OCI-LY1 (cell line): Measurements from ENCODE around the gene ADTRP.

Experiments
- EZH2 ChIP-seq: fragments of 200-600 bp; sonication (generic), shearing (Covaris generic); IDR thresholded peaks from 2 replicates; pipeline ENCODE4 v1.8.0; 2017; ENCODE audit warnings: borderline replicate concordance, mixed run types, mild to moderate bottlenecking, antibody characterized with exemption, low read length, moderate library complexity, mixed read lengths
- TF ChIP-seq, protein P1 (sequence below): fragments of 200-600 bp; sonication (generic), shearing (Covaris generic); IDR thresholded peaks from 2 replicates; pipeline ENCODE4 v1.5.1; 2017; ENCODE audit warnings: mild to moderate bottlenecking, antibody characterized with exemption, low read length, moderate library complexity, mixed read lengths

DNA sequence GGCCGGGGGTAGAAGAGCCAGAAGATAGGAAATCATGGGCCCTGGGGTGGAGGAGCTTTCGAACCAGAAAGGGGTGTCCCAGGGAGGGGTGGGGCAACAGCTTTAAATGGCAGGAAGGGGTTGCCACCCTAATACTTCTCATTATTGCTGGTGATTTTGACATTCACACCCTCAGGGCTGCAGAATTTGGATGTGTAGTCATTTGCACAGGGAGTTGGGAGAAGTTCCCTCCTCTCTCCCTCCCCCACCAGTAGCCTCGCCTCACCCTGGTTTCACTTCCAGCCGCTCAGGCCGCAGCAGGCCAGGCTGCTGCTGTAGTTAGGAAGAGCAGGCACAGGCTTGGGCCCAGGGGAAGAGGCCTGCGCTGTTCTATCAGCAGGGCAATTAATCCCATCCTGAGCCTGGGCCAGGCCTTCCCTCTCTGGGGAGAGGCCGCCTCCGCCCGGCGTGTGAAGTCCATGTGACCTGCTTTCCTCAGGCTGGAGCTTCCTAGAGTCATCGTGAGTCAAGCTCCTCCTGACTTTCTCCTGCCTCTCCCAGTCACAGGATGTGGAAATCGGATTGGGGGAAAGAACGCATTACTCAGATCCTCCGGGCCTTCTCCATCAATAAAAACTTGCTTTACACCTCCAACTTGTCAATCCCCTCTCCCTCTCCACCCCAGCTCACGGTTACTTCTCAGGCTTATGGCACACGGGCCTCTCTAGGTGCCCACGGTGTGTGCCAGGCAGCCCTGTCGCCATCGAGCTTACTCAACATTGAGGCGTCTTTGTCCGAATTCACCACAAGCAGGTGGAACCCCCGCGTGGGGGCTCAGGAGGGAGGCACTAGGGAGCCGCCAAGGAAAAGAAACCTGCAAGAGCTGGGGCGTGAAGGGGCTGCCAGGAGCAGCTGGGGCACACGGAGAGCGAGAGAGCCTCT is 7.8 kb downstream of the ADTRP start:
- TF ChIP-seq, protein P1, sequence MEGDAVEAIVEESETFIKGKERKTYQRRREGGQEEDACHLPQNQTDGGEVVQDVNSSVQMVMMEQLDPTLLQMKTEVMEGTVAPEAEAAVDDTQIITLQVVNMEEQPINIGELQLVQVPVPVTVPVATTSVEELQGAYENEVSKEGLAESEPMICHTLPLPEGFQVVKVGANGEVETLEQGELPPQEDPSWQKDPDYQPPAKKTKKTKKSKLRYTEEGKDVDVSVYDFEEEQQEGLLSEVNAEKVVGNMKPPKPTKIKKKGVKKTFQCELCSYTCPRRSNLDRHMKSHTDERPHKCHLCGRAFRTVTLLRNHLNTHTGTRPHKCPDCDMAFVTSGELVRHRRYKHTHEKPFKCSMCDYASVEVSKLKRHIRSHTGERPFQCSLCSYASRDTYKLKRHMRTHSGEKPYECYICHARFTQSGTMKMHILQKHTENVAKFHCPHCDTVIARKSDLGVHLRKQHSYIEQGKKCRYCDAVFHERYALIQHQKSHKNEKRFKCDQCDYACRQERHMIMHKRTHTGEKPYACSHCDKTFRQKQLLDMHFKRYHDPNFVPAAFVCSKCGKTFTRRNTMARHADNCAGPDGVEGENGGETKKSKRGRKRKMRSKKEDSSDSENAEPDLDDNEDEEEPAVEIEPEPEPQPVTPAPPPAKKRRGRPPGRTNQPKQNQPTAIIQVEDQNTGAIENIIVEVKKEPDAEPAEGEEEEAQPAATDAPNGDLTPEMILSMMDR: no peak
- no peak for TF ChIP-seq EZH2
